Measurements from ENCODE around the gene VIL1.

Gene VIL1

GRCh38 chr2:218465987-218466633 lies 47.2 kb downstream of the VIL1 start:
- intact Hi-C loops (cut with DNase I) = loop anchor here (5.0 kb wide), 1 partner anchor 59 kb away; no protein-coding TSS in a partner anchor
- DNase-seq = no peak

DNA sequence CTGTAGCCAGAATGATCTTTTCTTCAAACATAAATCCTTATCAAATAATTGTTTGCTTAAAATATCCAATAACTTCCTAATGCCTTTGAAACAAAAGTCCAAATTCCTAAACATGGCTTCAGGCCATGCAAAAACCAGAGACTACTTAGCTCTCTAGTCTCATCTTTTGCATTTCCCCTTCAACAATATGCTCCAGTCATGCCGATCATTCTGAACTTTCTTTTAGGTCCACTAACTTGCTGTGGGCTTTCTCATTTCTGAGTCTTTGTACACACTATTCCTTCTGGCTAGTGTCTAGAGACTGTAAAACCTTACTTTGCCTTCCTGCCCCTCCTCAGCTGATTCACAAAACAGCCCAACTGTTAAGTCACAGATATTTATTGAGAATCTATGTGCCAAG lies 51.5 kb downstream of the VIL1 start:
- intact Hi-C loops (cut with DNase I) = no loop called here
- DNase-seq = no peak

GRCh38 chr2:218471036-218471435 lies 52.1 kb downstream of the VIL1 start:
- intact Hi-C loops (cut with DNase I) = no loop called here

GRCh38 chr2:218471982-218472381 lies 53.1 kb downstream of the VIL1 start:
- DNase-seq = no peak
- intact Hi-C loops (cut with DNase I) = no loop called here

More at GRCh38 chr2:218471036-218471435, 52.1 kb downstream of the VIL1 start:
- no peak for DNase-seq

DNA sequence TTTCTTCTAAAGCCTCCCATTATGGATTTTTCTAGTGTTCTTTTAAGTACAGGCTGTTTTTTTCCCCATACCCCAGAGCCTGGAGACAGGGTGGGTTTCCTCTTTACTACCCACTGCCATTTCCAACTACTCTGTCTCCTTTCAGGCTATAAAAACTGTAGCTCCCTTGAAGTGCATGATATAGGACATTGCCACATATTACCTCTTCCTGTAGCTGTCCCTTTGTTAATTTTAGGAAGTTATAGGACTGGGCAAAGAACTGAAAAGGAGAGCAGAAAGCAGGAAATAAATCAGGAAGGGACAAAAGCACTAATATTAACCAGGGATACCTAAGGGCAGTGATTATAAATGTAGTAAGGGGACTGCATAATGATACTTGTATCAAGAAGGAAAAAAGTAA lies 54.1 kb downstream of the VIL1 start:
- DNase-seq = no peak
- intact Hi-C loops (cut with DNase I) = no loop called here

GRCh38 chr2:218474527-218474926 lies 55.6 kb downstream of the VIL1 start:
- no peak for DNase-seq
- intact Hi-C loops (cut with DNase I) = no loop called here

- no peak for DNase-seq
- intact Hi-C loops (cut with DNase I) = no loop called here
Observed at GRCh38 chr2:218476676-218477075, 57.8 kb downstream of the VIL1 start.

GRCh38 chr2:218477247-218477646 lies 58.3 kb downstream of the VIL1 start:
- no peak for DNase-seq
- intact Hi-C loops (cut with DNase I) = no loop called here

GRCh38 chr2:218478544-218478943 lies 59.6 kb downstream of the VIL1 start:
- DNase-seq = no peak
- intact Hi-C loops (cut with DNase I) = no loop called here

- no peak for DNase-seq
- intact Hi-C loops (cut with DNase I) = no loop called here
Observed at GRCh38 chr2:218479595-218479994, 60.7 kb downstream of the VIL1 start.

GRCh38 chr2:218482651-218483050 lies 63.7 kb downstream of the VIL1 start:
- intact Hi-C loops (cut with DNase I) = no loop called here
- DNase-seq = no peak

- intact Hi-C loops (cut with DNase I) = no loop called here
Observed at GRCh38 chr2:218485986-218486667, 67.2 kb downstream of the VIL1 start.

DNA sequence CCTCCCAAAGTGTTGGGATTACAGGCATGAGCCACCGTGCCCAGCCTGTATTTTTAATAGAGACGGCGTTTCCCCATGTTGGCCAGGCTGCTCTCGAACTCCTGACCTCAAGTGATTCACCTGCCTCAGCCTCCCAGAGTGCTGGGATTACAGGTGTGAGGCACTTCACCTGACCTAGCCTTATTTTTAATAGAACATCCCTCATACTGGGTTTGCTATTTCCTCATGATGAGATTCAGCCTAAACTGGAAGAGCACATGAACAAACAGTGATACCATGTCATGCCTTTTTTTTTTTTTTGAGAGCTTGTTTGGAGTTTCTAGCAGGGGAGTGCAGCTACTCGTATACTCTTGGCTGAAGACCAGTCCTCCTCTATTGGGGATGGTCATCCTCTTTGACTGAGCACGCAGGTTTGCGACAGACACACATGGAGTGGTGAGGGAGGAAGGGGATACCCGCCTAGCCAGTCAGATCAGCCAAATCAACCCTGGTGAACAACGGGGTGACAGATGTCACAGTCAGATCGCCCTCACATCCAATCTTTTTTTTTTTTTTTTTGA lies 81.7 kb downstream of the VIL1 start:
- DNase-seq = no peak
- intact Hi-C loops (cut with DNase I) = no loop called here

More at GRCh38 chr2:218485986-218486667, 67.2 kb downstream of the VIL1 start:
- no peak for DNase-seq

- intact Hi-C loops (cut with DNase I) = no loop called here
- DNase-seq = no peak
Observed at GRCh38 chr2:218501665-218502064, 82.7 kb downstream of the VIL1 start.

Data from head of caudate nucleus (tissue), 42 donors.